HUES64 (cell line): ENCODE data around the gene PSD.

Source experiments
- H3K27ac ChIP-seq: 2 replicates; pipeline ENCODE4 v1.7.0; 2013; ENCODE audit warnings: low read depth, low read length, inconsistent platforms
- H3K27me3 ChIP-seq: 2 replicates; pipeline ENCODE4 v1.6.1; 2013; ENCODE audit warnings: mild to moderate bottlenecking, low read length; ENCODE audit not compliant: insufficient read depth
- H3K36me3 ChIP-seq: 2 replicates; pipeline ENCODE4 v1.6.1; 2013; ENCODE audit warnings: mild to moderate bottlenecking, low read length; ENCODE audit not compliant: insufficient read depth
- H3K4me1 ChIP-seq: 2 replicates; pipeline ENCODE4 v1.6.1; 2013; ENCODE audit warnings: mild to moderate bottlenecking, low read length, moderate library complexity; ENCODE audit not compliant: insufficient read depth
- H3K4me3 ChIP-seq: 2 replicates; pipeline ENCODE4 v1.5.1; 2013; ENCODE audit warnings: mild to moderate bottlenecking, low read length, moderate library complexity
- H3K9ac ChIP-seq: 2 replicates; pipeline ENCODE4 v1.6.1; 2013; ENCODE audit warnings: mild to moderate bottlenecking, low read depth, low read length
- H3K9me3 ChIP-seq: 2 replicates; pipeline ENCODE4 v1.6.1; 2013; ENCODE audit warnings: low read depth, low read length; ENCODE audit not compliant: insufficient read depth
- WGBS: fragments of 150-250, 120-280 bp; methylation state at CpG from one replicate; pipeline ENCODE4 v1.1.7; 2013; ENCODE audit warnings: missing lambda C conversion rate; 5-methylcytosine and 5-hydroxymethylcytosine counted together

The PSD gene

GRCh38 chr10:102402512-102402896, 16.1 kb downstream of the PSD start:
- Histone ChIP-seq H3K27me3 (peaks cover 13% of the 10 kb centered on the region), H3K27ac (no peak overlapping the region), H3K9ac (no peak overlapping the region), H3K9me3 (no peaks in the 10 kb centered on the region), H3K4me1 (peaks cover 3% of the 10 kb centered on the region; the same call in 1 of the 2 replicates), H3K36me3 (peaks cover 15% of the 10 kb centered on the region), H3K4me3 (no peak overlapping the region)
- 96% methylated on average over 5 of the region's 5 CpGs for WGBS

- Histone ChIP-seq H3K9ac (no peak overlapping the region), H3K36me3 (peaks cover 16% of the 10 kb centered on the region), H3K9me3 (no peaks in the 10 kb centered on the region), H3K4me1 (peaks cover 3% of the 10 kb centered on the region; the same call in 1 of the 2 replicates), H3K27me3 (peaks cover 9% of the 10 kb centered on the region), H3K4me3 (no peak overlapping the region), H3K27ac (no peak overlapping the region)
- WGBS: 79% methylated on average over 18 of the region's 18 CpGs
These were observed 16.7 kb downstream of the PSD start for GRCh38 chr10:102401735-102402511.

GRCh38 chr10:102401342-102401654, 17.3 kb downstream of the PSD start:
- Histone ChIP-seq H3K9ac (no peak overlapping the region), H3K9me3 (no peaks in the 10 kb centered on the region), H3K36me3 (peaks cover 16% of the 10 kb centered on the region), H3K4me3 (no peak overlapping the region), H3K27ac (no peak overlapping the region), H3K27me3 (peaks cover 9% of the 10 kb centered on the region), H3K4me1 (peaks cover 6% of the 10 kb centered on the region; the same call in 1 of the 2 replicates)
- 88% methylated on average over 8 of the region's 8 CpGs for WGBS

GRCh38 chr10:102400598-102401341, 17.8 kb downstream of the PSD start:
- WGBS: 91% methylated on average over 22 of the region's 22 CpGs
- Histone ChIP-seq H3K9me3 (no peaks in the 10 kb centered on the region), H3K4me3 (no peak overlapping the region), H3K27ac (no peak overlapping the region), H3K36me3 (peaks cover 16% of the 10 kb centered on the region), H3K4me1 (peaks cover 10% of the 10 kb centered on the region; the same call in 1 of the 2 replicates), H3K27me3 (peaks cover 7% of the 10 kb centered on the region; the same call in 1 of the 2 replicates), H3K9ac (no peak overlapping the region)

GRCh38 chr10:102400076-102400475, 18.5 kb downstream of the PSD start:
- Histone ChIP-seq H3K27ac (no peak overlapping the region), H3K36me3 (peaks cover 16% of the 10 kb centered on the region), H3K27me3 (peaks cover 10% of the 10 kb centered on the region), H3K4me1 (peaks cover 10% of the 10 kb centered on the region; the same call in 1 of the 2 replicates), H3K9me3 (no peaks in the 10 kb centered on the region), H3K9ac (no peak overlapping the region), H3K4me3 (peak overlapping the region; percentile 55; the same call in 1 of the 2 replicates)
- WGBS: 94% methylated on average over 17 of the region's 17 CpGs

- WGBS: 8% methylated on average over 72 of the region's 72 CpGs
- H3K4me3 ChIP-seq: peak overlapping the region; percentile 55
- peak overlapping the region; percentile 36; the same call in 1 of the 2 replicates for H3K9ac ChIP-seq
- no peaks in the 10 kb centered on the region for H3K9me3 ChIP-seq
- peaks cover 16% of the 10 kb centered on the region for H3K27me3 ChIP-seq
- peak overlapping the region; percentile 7; the same call in 1 of the 2 replicates for H3K27ac ChIP-seq
- peaks cover 16% of the 10 kb centered on the region for H3K36me3 ChIP-seq
- H3K4me1 ChIP-seq: peaks cover 10% of the 10 kb centered on the region; the same call in 1 of the 2 replicates
These were observed 19.2 kb downstream of the PSD start for GRCh38 chr10:102399217-102400021.

GRCh38 chr10:102398172-102399020, 20.2 kb downstream of the PSD start:
- Histone ChIP-seq H3K4me3 (peak overlapping the region; percentile 55; the same call in 1 of the 2 replicates), H3K27me3 (peaks cover 23% of the 10 kb centered on the region), H3K27ac (no peak overlapping the region), H3K9ac (no peak overlapping the region), H3K4me1 (peaks cover 10% of the 10 kb centered on the region; the same call in 1 of the 2 replicates), H3K9me3 (no peaks in the 10 kb centered on the region), H3K36me3 (peaks cover 16% of the 10 kb centered on the region)
- 93% methylated on average over 21 of the region's 21 CpGs for WGBS

GRCh38 chr10:102397222-102398171, 21.1 kb downstream of the PSD start:
- Histone ChIP-seq H3K9me3 (no peaks in the 10 kb centered on the region), H3K36me3 (peaks cover 14% of the 10 kb centered on the region), H3K27ac (no peak overlapping the region), H3K4me1 (peaks cover 12% of the 10 kb centered on the region; the same call in 1 of the 2 replicates), H3K9ac (no peak overlapping the region), H3K4me3 (no peak overlapping the region), H3K27me3 (peaks cover 32% of the 10 kb centered on the region)
- WGBS: 94% methylated on average over 14 of the region's 14 CpGs

- Histone ChIP-seq H3K9me3 (no peaks in the 10 kb centered on the region), H3K4me1 (peaks cover 17% of the 10 kb centered on the region; the same call in 1 of the 2 replicates), H3K36me3 (peaks cover 11% of the 10 kb centered on the region), H3K4me3 (peak overlapping the region; percentile 74; the same call in 1 of the 2 replicates), H3K9ac (no peak overlapping the region), H3K27me3 (peaks cover 38% of the 10 kb centered on the region), H3K27ac (no peak overlapping the region)
- WGBS: 93% methylated on average over 12 of the region's 12 CpGs
These were observed 21.8 kb downstream of the PSD start for GRCh38 chr10:102396730-102397151.
